A549 (cell line): Measurements from ENCODE around the gene PSMD1.

Source experiments
- CEBPB ChIP-seq, 2 experiments: fragments of >200 bp in 1 of 2; sonication (Bioruptor Twin) in 1 of 2; formaldehyde crosslinking in 1 of 2; IDR thresholded peaks; 2 replicates each; pipeline ENCODE4 v1.6.1; 2012 to 2016
- CHD4 ChIP-seq: fragments of 200-600 bp; sonication (generic); IDR thresholded peaks from 2 replicates; pipeline ENCODE4 v1.6.1; 2016; ENCODE audit warnings: antibody characterized with exemption, mild to moderate bottlenecking, borderline replicate concordance
- CTCF ChIP-seq: fragments of >200 bp; sonication (Bioruptor Twin); formaldehyde crosslinking; IDR thresholded peaks from 3 replicates; pipeline ENCODE4 v1.5.1; 2016
- EP300 ChIP-seq, 2 experiments: fragments of >200 bp; sonication (Bioruptor Twin); formaldehyde crosslinking; IDR thresholded peaks; 2 replicates in 1 of 2; 3 replicates in 1 of 2; pipeline ENCODE4 v1.6.1; 2016 to 2017
- JUN ChIP-seq, 2 experiments: fragments of >200 bp; sonication (Bioruptor Twin); formaldehyde crosslinking; IDR thresholded peaks; 2 replicates in 1 of 2; 3 replicates in 1 of 2; pipeline ENCODE4 v1.6.1; 2016 to 2017
- KDM1A ChIP-seq: fragments of 200-600 bp; sonication (generic); IDR thresholded peaks from 2 replicates; pipeline ENCODE4 v1.6.1; 2016; ENCODE audit warnings: low read depth, mild to moderate bottlenecking
- MAX ChIP-seq: IDR thresholded peaks from 2 replicates; pipeline ENCODE4 v1.6.1; 2012
- PHF8 ChIP-seq: fragments of 200-600 bp; sonication (generic); IDR thresholded peaks from 2 replicates; pipeline ENCODE4 v1.6.1; 2016; ENCODE audit warnings: low read depth, mild to moderate bottlenecking, antibody characterized with exemption, moderate library complexity, borderline replicate concordance
- POLR2A ChIP-seq: IDR thresholded peaks from 2 replicates; pipeline ENCODE4 v1.6.1; 2012; ENCODE audit warnings: mild to moderate bottlenecking, low read length
- RCOR1 ChIP-seq: fragments of 150-350 bp; IDR thresholded peaks from 2 replicates; pipeline ENCODE4 v1.6.1; 2014; ENCODE audit warnings: antibody characterized with exemption, low read length, low read depth
- TP53 ChIP-seq: fragments of 250-450 bp; sonication (Bioruptor Pico); IDR thresholded peaks from 2 replicates; pipeline ENCODE4 v1.5.0; 2021; ENCODE audit warnings: mild to moderate bottlenecking, moderate library complexity
- USF2 ChIP-seq: fragments of 450-650 bp; IDR thresholded peaks from 2 replicates; pipeline ENCODE4 v1.6.1; 2014; ENCODE audit warnings: antibody characterized with exemption

GRCh38 chr2:231185050-231185725, 128.5 kb downstream of the PSMD1 start:
- TF ChIP-seq CTCF: no peak
- TF ChIP-seq POLR2A: no peak
- no peak for TF ChIP-seq CEBPB (IDR thresholded peaks at IDR 0.05)
- TF ChIP-seq RCOR1: no peak
- TF ChIP-seq CHD4: no peak
- TF ChIP-seq JUN (IDR thresholded peaks at IDR 0.05): no peak
- no peak for TF ChIP-seq EP300 (IDR thresholded peaks at IDR 0.05)
- TF ChIP-seq MAX: no peak
- no peak for TF ChIP-seq USF2
- TF ChIP-seq KDM1A: no peak
- no peak for TF ChIP-seq PHF8
- TF ChIP-seq TP53: no peak
